ENCODE results near the gene RAN.

GRCh38 chr12:130872179-130873096 lies 572 bp downstream of the RAN start:
- no peak for TF ChIP-seq CTCF (IDR thresholded peaks at IDR 0.05)
- no peak for TF ChIP-seq POLR2AphosphoS5 (IDR thresholded peaks at IDR 0.05)
- no peak for TF ChIP-seq POLR2A (IDR thresholded peaks at IDR 0.05; ENCODE audit: low read depth)

Measured in esophagus muscularis mucosa (tissue), 3 donors.